Measurements from ENCODE around the gene CTSW.

The CTSW gene

GRCh38 chr11:65917077-65917433 lies 37.4 kb downstream of the CTSW start:
- ATAC-seq, result no peak
- TF ChIP-seq POU6F1 (CRISPR knock-in tag; IDR thresholded peaks at IDR 0.05; ENCODE audit: borderline replicate concordance, low read depth), result no peak
- no peak for TF ChIP-seq CREB5 (CRISPR knock-in tag; IDR thresholded peaks at IDR 0.05; ENCODE audit: low read depth)
- no peak for TF ChIP-seq ZNF8 (CRISPR knock-in tag; IDR thresholded peaks at IDR 0.05)
- TF ChIP-seq GLIS3 (CRISPR knock-in tag; IDR thresholded peaks at IDR 0.05), result no peak
- no peak for TF ChIP-seq ZNF565 (CRISPR knock-in tag; conservative IDR thresholded peaks at IDR 0.05; ENCODE audit: low read depth)
- TF ChIP-seq PATZ1 (CRISPR knock-in tag; IDR thresholded peaks at IDR 0.05; ENCODE audit: borderline replicate concordance), result no peak
- TF ChIP-seq TCF4 (CRISPR knock-in tag; IDR thresholded peaks at IDR 0.05; ENCODE audit: borderline replicate concordance), result no peak
- TF ChIP-seq ZNF70 (CRISPR knock-in tag; IDR thresholded peaks at IDR 0.05), result no peak
- TF ChIP-seq PPARA (CRISPR knock-in tag; IDR thresholded peaks at IDR 0.05; ENCODE audit: borderline replicate concordance), result no peak
- no peak for TF ChIP-seq BACH2 (CRISPR knock-in tag; IDR thresholded peaks at IDR 0.05; ENCODE audit: borderline replicate concordance)
- no peak for TF ChIP-seq ZFP30 (CRISPR knock-in tag; IDR thresholded peaks at IDR 0.05)
- TF ChIP-seq, protein P1, sequence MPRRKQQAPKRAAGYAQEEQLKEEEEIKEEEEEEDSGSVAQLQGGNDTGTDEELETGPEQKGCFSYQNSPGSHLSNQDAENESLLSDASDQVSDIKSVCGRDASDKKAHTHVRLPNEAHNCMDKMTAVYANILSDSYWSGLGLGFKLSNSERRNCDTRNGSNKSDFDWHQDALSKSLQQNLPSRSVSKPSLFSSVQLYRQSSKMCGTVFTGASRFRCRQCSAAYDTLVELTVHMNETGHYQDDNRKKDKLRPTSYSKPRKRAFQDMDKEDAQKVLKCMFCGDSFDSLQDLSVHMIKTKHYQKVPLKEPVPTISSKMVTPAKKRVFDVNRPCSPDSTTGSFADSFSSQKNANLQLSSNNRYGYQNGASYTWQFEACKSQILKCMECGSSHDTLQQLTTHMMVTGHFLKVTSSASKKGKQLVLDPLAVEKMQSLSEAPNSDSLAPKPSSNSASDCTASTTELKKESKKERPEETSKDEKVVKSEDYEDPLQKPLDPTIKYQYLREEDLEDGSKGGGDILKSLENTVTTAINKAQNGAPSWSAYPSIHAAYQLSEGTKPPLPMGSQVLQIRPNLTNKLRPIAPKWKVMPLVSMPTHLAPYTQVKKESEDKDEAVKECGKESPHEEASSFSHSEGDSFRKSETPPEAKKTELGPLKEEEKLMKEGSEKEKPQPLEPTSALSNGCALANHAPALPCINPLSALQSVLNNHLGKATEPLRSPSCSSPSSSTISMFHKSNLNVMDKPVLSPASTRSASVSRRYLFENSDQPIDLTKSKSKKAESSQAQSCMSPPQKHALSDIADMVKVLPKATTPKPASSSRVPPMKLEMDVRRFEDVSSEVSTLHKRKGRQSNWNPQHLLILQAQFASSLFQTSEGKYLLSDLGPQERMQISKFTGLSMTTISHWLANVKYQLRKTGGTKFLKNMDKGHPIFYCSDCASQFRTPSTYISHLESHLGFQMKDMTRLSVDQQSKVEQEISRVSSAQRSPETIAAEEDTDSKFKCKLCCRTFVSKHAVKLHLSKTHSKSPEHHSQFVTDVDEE (CRISPR knock-in tag; IDR thresholded peaks at IDR 0.05), result no peak

- no peak for TF ChIP-seq ZC3H10 (CRISPR knock-in tag; IDR thresholded peaks at IDR 0.05)
- no peak for TF ChIP-seq SNAI2 (CRISPR knock-in tag; IDR thresholded peaks at IDR 0.05)
- no peak for ATAC-seq
These were observed 38.0 kb downstream of the CTSW start for GRCh38 chr11:65917434-65918210.

- no peak for TF ChIP-seq ARNTL (CRISPR knock-in tag; IDR thresholded peaks at IDR 0.05; ENCODE audit: borderline replicate concordance, low read depth)
- no peak for TF ChIP-seq ZFP30 (CRISPR knock-in tag; IDR thresholded peaks at IDR 0.05)
- no peak for TF ChIP-seq ZNF565 (CRISPR knock-in tag; conservative IDR thresholded peaks at IDR 0.05; ENCODE audit: low read depth)
- TF ChIP-seq ISL1 (CRISPR knock-in tag; IDR thresholded peaks at IDR 0.05), result no peak
- TF ChIP-seq CSRNP3 (CRISPR knock-in tag; IDR thresholded peaks at IDR 0.05), result no peak
- TF ChIP-seq PPARA (CRISPR knock-in tag; IDR thresholded peaks at IDR 0.05; ENCODE audit: borderline replicate concordance), result no peak
- TF ChIP-seq RARB (CRISPR knock-in tag; IDR thresholded peaks at IDR 0.05), result no peak
- no peak for TF ChIP-seq ZFP3 (CRISPR knock-in tag; IDR thresholded peaks at IDR 0.05)
- TF ChIP-seq GLIS3 (CRISPR knock-in tag; IDR thresholded peaks at IDR 0.05), result no peak
- no peak for TF ChIP-seq ZNF8 (CRISPR knock-in tag; IDR thresholded peaks at IDR 0.05)
- TF ChIP-seq PATZ1 (CRISPR knock-in tag; IDR thresholded peaks at IDR 0.05; ENCODE audit: borderline replicate concordance), result no peak
- no peak for TF ChIP-seq TCF4 (CRISPR knock-in tag; IDR thresholded peaks at IDR 0.05; ENCODE audit: borderline replicate concordance)
- TF ChIP-seq, protein P1 (CRISPR knock-in tag; IDR thresholded peaks at IDR 0.05), result no peak
- TF ChIP-seq CSDC2 (CRISPR knock-in tag; IDR thresholded peaks at IDR 0.05), result no peak
- peak; percentile 2; the same call in 2 of the 3 replicates for ATAC-seq
These were observed 38.8 kb downstream of the CTSW start, which contains the start of gene C11orf68 for GRCh38 chr11:65918211-65919140. C11orf68 (minus strand) TSS chr11:65919062; CDS start chr11:65919031, 31 bp downstream.

Measured in SK-N-SH treated with all-trans-retinoic acid at 6 μM for 48 hours (cell line).